H1 (cell line): Measurements from ENCODE around the gene GLMP. TPM values are rescaled to one million over a fixed set of nuclear protein-coding genes. Genes with fewer than 3 reads are reported as not detected.

ENCODE experiments used
- CTCF ChIA-PET: fragments of 300-600 bp; sonication (Branson Sonifier 250); formaldehyde crosslinking; loops from one replicate; lab custom pipeline; 2021; ENCODE audit not compliant: partially characterized antibody; lab: Charles Lee
- POLR2A ChIA-PET: fragments of 300-600 bp; sonication (Branson Sonifier 250); formaldehyde crosslinking; loops from one replicate; lab custom pipeline; 2021; ENCODE audit warnings: inconsistent platforms; ENCODE audit not compliant: partially characterized antibody; lab: Charles Lee
- DNase-seq, 2 experiments: peaks; one replicate each; pipeline versions ENCODE4 v3.0.0 to v3.0.0-alpha.2; 2010 to 2022; ENCODE audit warnings: low spot score in 2 of 2, low read depth in 1 of 2, mixed read lengths in 1 of 2
- FAIRE-seq: peaks from 2 replicates; lab custom pipeline; 2011; peaks lifted over from hg19 to GRCh38; lab: Jason Lieb, UNC
- H2AFZ ChIP-seq: 2 replicates; pipeline ENCODE4 v1.8.1; 2012; ENCODE audit warnings: low read length, inconsistent platforms
- H2AK5ac ChIP-seq: 2 replicates; pipeline ENCODE4 v1.6.1; 2013; ENCODE audit warnings: low read depth, low read length
- H2BK120ac ChIP-seq: replicated peaks from 2 replicates; pipeline ENCODE3; 2013; ENCODE audit warnings: low read depth, low read length, inconsistent platforms
- H2BK12ac ChIP-seq: 2 replicates; pipeline ENCODE4 v1.6.1; 2013; ENCODE audit warnings: low read depth, low read length
- H2BK15ac ChIP-seq: 2 replicates; pipeline ENCODE4 v1.6.1; 2013; ENCODE audit warnings: low read length
- H2BK20ac ChIP-seq: 2 replicates; pipeline ENCODE4 v1.6.1; 2013; ENCODE audit warnings: low read length
- H2BK5ac ChIP-seq: 2 replicates; pipeline ENCODE4 v1.6.1; 2013; ENCODE audit warnings: low read depth, low read length
- H3K14ac ChIP-seq: 2 replicates; pipeline ENCODE4 v1.6.1; 2013; ENCODE audit warnings: inconsistent platforms; ENCODE audit not compliant: insufficient read length
- H3K18ac ChIP-seq: 2 replicates; pipeline ENCODE4 v1.6.1; 2013; ENCODE audit warnings: low read length; ENCODE audit errors: extremely low read depth
- H3K23ac ChIP-seq: 2 replicates; pipeline ENCODE4 v1.6.1; 2013; ENCODE audit warnings: inconsistent platforms; ENCODE audit not compliant: insufficient read length
- H3K23me2 ChIP-seq: 2 replicates; pipeline ENCODE4 v1.6.1; 2013; ENCODE audit warnings: low read depth, low read length
- H3K27ac ChIP-seq: 2 replicates; pipeline ENCODE4 v1.6.1; 2011; ENCODE audit warnings: low read depth, low read length, inconsistent platforms
- H3K27me3 ChIP-seq, 4 experiments: replicated peaks in 1 of 4; 1 replicate in 1 of 4; 2 replicates in 3 of 4; pipeline versions ENCODE4 v1.6.1 to v1.8.1; 2011 to 2013; ENCODE audit warnings: low read length in 3 of 4, mild to moderate bottlenecking in 3 of 4, inconsistent platforms in 2 of 4, mixed read lengths in 2 of 4, moderate library complexity in 1 of 4; ENCODE audit not compliant: control insufficient read depth in 3 of 4, insufficient read depth in 3 of 4; ENCODE audit errors: extremely low read depth in 1 of 4
- H3K36me3 ChIP-seq, 4 experiments: 2 replicates each; pipeline versions ENCODE4 v1.6.1 to v1.8.1; 2011 to 2013; ENCODE audit warnings: mild to moderate bottlenecking in 4 of 4, low read length in 3 of 4, moderate library complexity in 2 of 4, control low read depth in 1 of 4, inconsistent platforms in 1 of 4; ENCODE audit not compliant: insufficient read depth in 4 of 4, control insufficient read depth in 2 of 4
- H3K4ac ChIP-seq: replicated peaks from 2 replicates; pipeline ENCODE3; 2013; ENCODE audit warnings: low read length, low read depth, mixed read lengths, inconsistent platforms; ENCODE audit not compliant: insufficient read length
- H3K4me1 ChIP-seq, 4 experiments: replicated peaks in 1 of 4; 1 replicate in 1 of 4; 2 replicates in 3 of 4; pipeline versions ENCODE4 v1.6.1 to v1.8.1; 2011 to 2013; ENCODE audit warnings: low read length in 3 of 4, inconsistent platforms in 2 of 4, mixed read lengths in 1 of 4; ENCODE audit not compliant: insufficient read depth in 4 of 4, control insufficient read depth in 3 of 4
- H3K4me2 ChIP-seq, 2 experiments: 2 replicates each; pipeline versions ENCODE4 v1.6.1 to v1.8.1; 2011 to 2013; ENCODE audit warnings: low read depth in 2 of 2, low read length in 2 of 2, control low read depth in 1 of 2, inconsistent platforms in 1 of 2, mild to moderate bottlenecking in 1 of 2; ENCODE audit not compliant: insufficient read depth in 1 of 2
- H3K4me3 ChIP-seq, 4 experiments: fragments of 200-600, 300-600 bp in 1 of 4; sonication (generic), shearing (Covaris generic), sonication (Bioruptor Twin) in 1 of 4; 2 replicates each; pipeline versions ENCODE4 v1.5.1 to v1.8.1; 2011 to 2016; ENCODE audit warnings: low read length in 4 of 4, low read depth in 3 of 4, control low read depth in 2 of 4, inconsistent platforms in 2 of 4, mild to moderate bottlenecking in 2 of 4, mixed read lengths in 1 of 4, moderate library complexity in 1 of 4; ENCODE audit not compliant: insufficient read depth in 2 of 4; ENCODE audit errors: extremely low read depth in 1 of 4
- H3K56ac ChIP-seq: replicated peaks from 2 replicates; pipeline ENCODE3; 2013; ENCODE audit warnings: low read depth, mild to moderate bottlenecking, mixed read lengths, low read length, inconsistent platforms; ENCODE audit not compliant: insufficient read length
- H3K79me1 ChIP-seq: 2 replicates; pipeline ENCODE4 v1.6.1; 2013; ENCODE audit warnings: low read depth, low read length, control low read depth
- H3K79me2 ChIP-seq, 2 experiments: 2 replicates each; pipeline versions ENCODE4 v1.6.1 to v1.8.1; 2012 to 2013; ENCODE audit warnings: low read length in 2 of 2, mild to moderate bottlenecking in 2 of 2, inconsistent platforms in 1 of 2; ENCODE audit not compliant: insufficient read depth in 2 of 2, control insufficient read depth in 1 of 2
- H3K9ac ChIP-seq, 4 experiments: replicated peaks in 1 of 4; 1 replicate in 1 of 4; 2 replicates in 3 of 4; pipeline versions ENCODE4 v1.6.1 to v1.8.1; 2011 to 2013; ENCODE audit warnings: low read depth in 3 of 4, low read length in 3 of 4, control low read depth in 2 of 4, mild to moderate bottlenecking in 2 of 4, moderate library complexity in 2 of 4, inconsistent platforms in 1 of 4; ENCODE audit errors: extremely low read depth in 1 of 4
- H3K9me3 ChIP-seq, 2 experiments: 2 replicates each; pipeline versions ENCODE4 v1.6.1 to v1.8.1; 2012 to 2013; ENCODE audit warnings: mild to moderate bottlenecking in 2 of 2, moderate library complexity in 2 of 2, control low read depth in 1 of 2, inconsistent platforms in 1 of 2, low read depth in 1 of 2, low read length in 1 of 2, mixed read lengths in 1 of 2; ENCODE audit not compliant: insufficient read depth in 2 of 2
- H4K20me1 ChIP-seq, 2 experiments: replicated peaks in 1 of 2; 2 replicates each; pipeline versions ENCODE3 to v1.8.1; 2011 to 2013; ENCODE audit warnings: inconsistent platforms in 2 of 2, low read length in 2 of 2, mild to moderate bottlenecking in 1 of 2; ENCODE audit not compliant: insufficient read depth in 2 of 2, control insufficient read depth in 1 of 2
- H4K5ac ChIP-seq: 2 replicates; pipeline ENCODE4 v1.6.1; 2013; ENCODE audit warnings: low read length, low read depth, mixed read lengths, inconsistent platforms; ENCODE audit not compliant: insufficient read length
- H4K8ac ChIP-seq: 2 replicates; pipeline ENCODE4 v1.8.0; 2013; ENCODE audit warnings: mild to moderate bottlenecking, moderate library complexity, low read length, inconsistent platforms; ENCODE audit not compliant: insufficient read depth; ENCODE audit errors: extremely low read depth
- H4K91ac ChIP-seq: replicated peaks from 2 replicates; pipeline ENCODE3; 2013; ENCODE audit warnings: low read length, mixed read lengths, inconsistent platforms; ENCODE audit not compliant: insufficient read length
- ATF3 ChIP-seq: IDR thresholded peaks from 2 replicates; pipeline ENCODE4 v1.6.1; 2011; ENCODE audit warnings: low read depth, mild to moderate bottlenecking, low read length; ENCODE audit not compliant: insufficient read depth
- BCL11A ChIP-seq, 2 experiments: IDR thresholded peaks; one replicate each; pipeline ENCODE4 v1.6.1; 2011; ENCODE audit warnings: low read depth in 2 of 2, low read length in 2 of 2, mild to moderate bottlenecking in 2 of 2
- EP300 ChIP-seq, 2 experiments: IDR thresholded peaks; 1 replicate in 1 of 2; 2 replicates in 1 of 2; pipeline ENCODE4 v1.6.1; 2011 to 2012; ENCODE audit warnings: low read depth in 2 of 2, low read length in 2 of 2, mild to moderate bottlenecking in 2 of 2, borderline replicate concordance in 1 of 2, inconsistent platforms in 1 of 2, moderate library complexity in 1 of 2
- GTF2F1 ChIP-seq: IDR thresholded peaks from 2 replicates; pipeline ENCODE4 v1.6.1; 2012; ENCODE audit warnings: low read depth, low read length, improper control_type of control experiment, borderline replicate concordance
- KDM5A ChIP-seq: fragments of 200-600 bp; IDR thresholded peaks from 2 replicates; pipeline ENCODE4 v1.7.1; 2012; ENCODE audit warnings: mild to moderate bottlenecking, low read length, inconsistent platforms, mixed read lengths
- RAD21 ChIP-seq, 2 experiments: IDR thresholded peaks in 1 of 2; conservative IDR thresholded peaks in 1 of 2; 2 replicates each; pipeline ENCODE4 v1.6.1; 2011; ENCODE audit warnings: low read depth in 2 of 2, low read length in 2 of 2, improper control_type of control experiment in 1 of 2, inconsistent platforms in 1 of 2, mild to moderate bottlenecking in 1 of 2, moderate library complexity in 1 of 2
- WGBS, 2 experiments: shearing (Covaris generic) in 1 of 2; methylation state at CpG; one replicate each; pipeline versions ENCODE4 v1.1.6 to v1.1.7; 2013 to 2015; ENCODE audit warnings: low lambda C conversion rate in 2 of 2, mixed read lengths in 2 of 2, inconsistent platforms in 1 of 2, low coverage in 1 of 2, missing lambda C conversion rate in 1 of 2; ENCODE audit not compliant: insufficient replicate concordance in 2 of 2, insufficient coverage in 1 of 2, insufficient read length in 1 of 2; ENCODE audit errors: extremely low coverage in 1 of 2, missing lambda C conversion rate in 1 of 2; 5-methylcytosine and 5-hydroxymethylcytosine counted together
- long read RNA-seq, 2 experiments: library from RNA in 1 of 2; library from capped mRNA in 1 of 2; stranded (forward); transcript quantifications; one replicate each; pipeline ENCODE4 v2.0.0, GENCODE V29; 2021; ENCODE audit warnings: inconsistent platforms in 1 of 2
- polyA minus RNA-seq, 3 experiments: library from RNA; depleted of rRNA, polyadenylated mRNA; stranded (reverse); fragments of >200 nt; gene quantifications; 1 replicate in 2 of 3; 2 replicates in 1 of 3; pipeline ENCODE4 v1.2.3, GENCODE V29; 2011
- polyA plus RNA-seq, 7 experiments: library from polyadenylated mRNA; depleted of rRNA in 3 of 7; stranded (reverse) in 5 of 7; unstranded in 2 of 7; fragments of >200 nt in 5 of 7; fragments of 200-250 nt in 2 of 7; gene quantifications; 1 replicate in 5 of 7; 2 replicates in 1 of 7; 4 replicates in 1 of 7; pipeline versions ENCODE4 v1.2.1 to v1.2.3, GENCODE V29; 2011 to 2013; ENCODE audit warnings: missing spikeins in 2 of 7, mixed read lengths in 2 of 7
- total RNA-seq: library from RNA; stranded (reverse); fragmentation: NEBNext Ultra II Directional; extraction: Animal tissue kit (Norgen Biotek cat#: 25700); gene quantifications from 2 replicates; pipeline ENCODE4 v1.2.1, GENCODE V29; 2021

Gene GLMP
- total RNA-seq = 47.6 and 48.1 TPM in 2 replicates
- 59.5 and 69.3 TPM in 2 replicates for polyA plus RNA-seq (2011; rRNA removed)
- 34.0 TPM for polyA plus RNA-seq (2011; cell fraction: cytosol; rRNA removed)
- 49.9 TPM for polyA plus RNA-seq (2011; cell fraction: nucleus; rRNA removed)
- 58.6 to 64.5 TPM (median 61.7 TPM) in 4 replicates for polyA plus RNA-seq (2012, experiment 1 of 2)
- 93.0 TPM for polyA plus RNA-seq (2012, experiment 2 of 2)
- 86.2 TPM for polyA plus RNA-seq (2013, experiment 1 of 2)
- polyA plus RNA-seq (2013, experiment 2 of 2) = 84.3 TPM
- 19.5 and 26.2 TPM in 2 replicates for polyA minus RNA-seq (2011; rRNA and poly(A)+ RNA removed)
- 14.7 TPM for polyA minus RNA-seq (2011; cell fraction: cytosol; rRNA and poly(A)+ RNA removed)
- polyA minus RNA-seq (2011; cell fraction: nucleus; rRNA and poly(A)+ RNA removed) = 14.7 TPM
- long read RNA-seq, experiment 1, transcript GLMP-201 (6 exons, 1,604 nt) = major isoform, 20 of 47 reads
- long read RNA-seq, experiment 1, transcript GLMP-215 (5 exons, 1,364 nt) = minor isoform, 7 of 47 reads
- long read RNA-seq, experiment 1, partial matches to known transcripts = 7 of 47 reads
- long read RNA-seq, experiment 1, other reads (novel, unspliced or antisense) = 9 of 47 reads
- long read RNA-seq, experiment 2, transcript GLMP-201 (6 exons, 1,604 nt) = major isoform, 28 of 50 reads
- long read RNA-seq, experiment 2, transcript GLMP-215 (5 exons, 1,364 nt) = minor isoform, 13 of 50 reads
- long read RNA-seq, experiment 2, partial matches to known transcripts = 0 of 50 reads
- long read RNA-seq, experiment 2, other reads (novel, unspliced or antisense) = 7 of 50 reads

DNA sequence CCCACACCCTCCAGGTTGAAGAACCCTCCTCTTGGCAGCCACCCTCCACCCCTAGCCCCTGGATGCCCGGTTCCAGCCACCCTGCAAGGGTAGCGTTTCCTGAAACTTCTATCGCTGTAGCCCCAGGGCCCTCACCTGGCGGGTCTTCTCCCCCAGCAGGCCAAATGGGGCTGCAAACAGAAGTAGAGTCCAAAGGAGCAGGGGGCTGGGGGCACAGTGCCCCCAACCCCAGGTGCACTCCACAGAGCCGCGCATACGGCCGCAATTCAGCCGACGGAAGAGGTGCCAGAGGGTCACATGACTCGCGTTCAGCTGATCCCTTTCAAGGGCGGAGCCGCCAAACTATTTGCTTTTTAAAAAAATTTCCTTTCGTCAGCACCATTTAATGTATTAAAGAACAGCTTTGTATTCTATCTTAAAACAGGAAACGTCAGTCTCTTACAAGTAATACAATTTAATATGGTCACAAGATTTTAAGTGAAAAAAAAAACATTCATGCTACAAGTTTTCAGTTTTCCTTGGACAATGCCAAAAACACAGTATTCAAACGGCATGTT lies at the start of gene GLMP:
GLMP (minus strand) TSS at position 289 of the 557 bp plus-strand sequence; CDS start at position 255, 34 bp downstream.
- Histone ChIP-seq H3K36me3 (peaks cover 0 to 7% (median 0%) of the 10 kb centered on the region in 4 experiments; a peak in 2 of 8 replicates), H3K9me3 (no peaks in the 10 kb centered on the region), H2BK120ac (no peak within 1 kb of the TSS), H4K8ac (peak within 1 kb of the TSS; percentile 95), H3K4me3 (peak within 1 kb of the TSS; percentile 62 to 84 (median 72)), H3K18ac (no peak within 1 kb of the TSS; the same call in 1 of the 2 replicates), H2AFZ (peak within 1 kb of the TSS; percentile 100), H2BK20ac (no peak within 1 kb of the TSS), H2BK5ac (no peak within 1 kb of the TSS), H2AK5ac (no peak within 1 kb of the TSS), H3K14ac (no peak within 1 kb of the TSS), H3K23ac (no peak within 1 kb of the TSS), H3K27me3 (no peaks in the 10 kb centered on the region), H3K4ac (peak within 1 kb of the TSS; percentile 6), H3K9ac (peak within 1 kb of the TSS in 3 of 4 experiments; percentile 49 to 81 (median 54); a peak in 6 of 7 replicates), H4K5ac (no peak within 1 kb of the TSS), H2BK15ac (0 out of 2 replicates have a peak within 1 kb of the TSS, but pooled peaks have one; percentile 8), H3K23me2 (peaks cover 7% of the 10 kb centered on the region; the same call in 1 of the 2 replicates), H3K79me2 (no peaks in the 10 kb centered on the region), H3K4me1 (peaks cover 0 to 12% (median 4%) of the 10 kb centered on the region in 4 experiments; a peak in 3 of 7 replicates), H3K79me1 (0 out of 2 replicates have a peak, but pooled peaks cover 3% of the 10 kb centered on the region), H3K56ac (no peak within 1 kb of the TSS), H3K27ac (no peak within 1 kb of the TSS), H2BK12ac (no peak within 1 kb of the TSS), H4K20me1 (peaks cover 0 to 3% of the 10 kb centered on the region in 2 experiments), H4K91ac (no peak within 1 kb of the TSS), H3K4me2 (peak within 1 kb of the TSS; percentile 72 to 98)
- peak in 1 of 2 experiments; percentile 70 for DNase-seq
- FAIRE-seq = no peak
- ChIA-PET POLR2A (interaction anchor here (1.3 to 16.5 kb wide), 3 partner anchors 8 to 16 kb away, joined by 4 to 221 read pairs (median 5); partner anchors contain the start of genes SMG5 and TMEM79), CTCF (interaction anchor here (1.5 kb wide), 1 partner anchor 150 kb away, joined by 3 read pairs; no protein-coding TSS in a partner anchor)
- 10% methylated on average over 17 of the region's 17 CpGs; no CpG with 5 or more reads in 1 of the 2 experiments for WGBS, 2 experiments
- TF ChIP-seq ATF3 (peak; percentile 83), RAD21 (IDR thresholded peaks at IDR 0.05 in 1 of 2, conservative IDR thresholded peaks at IDR 0.05 in 1 of 2; ENCODE audit: low read depth in 2 of 2, low read length in 2 of 2) (no peak), BCL11A (IDR thresholded peaks at IDR 0.05; ENCODE audit: low read depth in 2 of 2, low read length in 2 of 2) (no peak), GTF2F1 (no peak), EP300 (IDR thresholded peaks at IDR 0.05; ENCODE audit: borderline replicate concordance in 1 of 2, low read depth in 2 of 2, low read length in 2 of 2) (no peak), KDM5A (peak; percentile 64)
